ENCODE results near the gene AMER3.

DNA sequence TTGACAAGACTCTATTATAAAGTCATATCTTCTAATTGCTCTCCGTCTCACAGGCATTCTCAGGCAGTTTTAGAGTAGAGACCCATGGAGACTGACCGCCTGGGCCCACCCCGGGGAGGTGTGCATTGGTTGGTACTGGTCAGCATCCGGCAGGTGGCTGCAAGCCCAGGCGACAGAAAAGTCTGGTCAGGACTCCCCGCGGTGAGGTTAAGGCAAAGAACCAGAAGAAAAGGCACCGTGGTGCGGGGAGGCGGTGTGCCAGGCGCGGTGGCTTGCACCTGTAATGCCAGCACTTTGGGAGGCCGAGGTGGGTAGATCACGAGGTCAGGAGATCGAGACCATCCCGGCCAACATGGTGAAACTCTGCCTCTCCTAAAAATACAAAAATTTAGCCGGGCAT is 32.5 kb downstream of the AMER3 start:
- no peak for TF ChIP-seq POLR2A (IDR thresholded peaks at IDR 0.05)
- TF ChIP-seq CTCF (IDR thresholded peaks at IDR 0.05 in 8 of 11, conservative IDR thresholded peaks at IDR 0.05 in 3 of 11): no peak
